ENCODE results near the gene DPEP3.

- peak in 4 of 6 experiments; percentile 5 to 47 (median 40) for TF ChIP-seq CTCF (IDR thresholded peaks at IDR 0.05)
- peak; percentile 100 for TF ChIP-seq POLR2AphosphoS5 (IDR thresholded peaks at IDR 0.05)
- TF ChIP-seq POLR2A (IDR thresholded peaks at IDR 0.05) = peak in 3 of 4 donors; percentile 58 to 82 (median 67)
- TF ChIP-seq EP300 (IDR thresholded peaks at IDR 0.05) = peak in 1 of 4 donors; percentile 97
These were observed 42.6 kb upstream of the DPEP3 start, which contains the start of the genes DDX28 and DUS2 for GRCh38 chr16:68022728-68023537.
